Mucosa of rectum (tissue), 2 donors: ENCODE data around the gene SSBP4.
A peak's percentile ranks its signal among the peaks of the same experiment; 100 is the strongest.

Experiments used
- H3K27ac ChIP-seq, 2 donors: one replicate each; pipeline ENCODE4 v1.7.0; 2013; ENCODE audit warnings: inconsistent platforms in 2 of 2, low read depth in 2 of 2, low read length in 2 of 2
- H3K27me3 ChIP-seq, 2 donors: one replicate each; pipeline ENCODE4 v1.7.0; 2013; ENCODE audit warnings: low read length in 2 of 2; ENCODE audit not compliant: control insufficient read depth in 2 of 2, insufficient read depth in 2 of 2
- H3K36me3 ChIP-seq, 2 donors: one replicate each; pipeline ENCODE4 v1.7.0; 2013; ENCODE audit warnings: low read length in 2 of 2; ENCODE audit not compliant: control insufficient read depth in 2 of 2, insufficient read depth in 2 of 2
- H3K4me1 ChIP-seq, 2 donors: one replicate each; pipeline ENCODE4 v1.7.0; 2013; ENCODE audit warnings: low read length in 2 of 2, mild to moderate bottlenecking in 1 of 2; ENCODE audit not compliant: control insufficient read depth in 2 of 2, insufficient read depth in 2 of 2
- H3K4me3 ChIP-seq, 2 donors: one replicate each; pipeline ENCODE4 v1.7.0; 2013; ENCODE audit warnings: low read length in 2 of 2
- H3K9ac ChIP-seq, 2 donors: one replicate each; pipeline ENCODE4 v1.7.0; 2013; ENCODE audit warnings: low read length in 2 of 2, low read depth in 1 of 2, mild to moderate bottlenecking in 1 of 2
- H3K9me3 ChIP-seq, 2 donors: one replicate each; pipeline ENCODE4 v1.7.0; 2013; ENCODE audit warnings: low read length in 2 of 2; ENCODE audit not compliant: control insufficient read depth in 2 of 2
- donor health status: healthy.
- donor health status: Normal muscosa, but diverticular disease.

Gene SSBP4

DNA sequence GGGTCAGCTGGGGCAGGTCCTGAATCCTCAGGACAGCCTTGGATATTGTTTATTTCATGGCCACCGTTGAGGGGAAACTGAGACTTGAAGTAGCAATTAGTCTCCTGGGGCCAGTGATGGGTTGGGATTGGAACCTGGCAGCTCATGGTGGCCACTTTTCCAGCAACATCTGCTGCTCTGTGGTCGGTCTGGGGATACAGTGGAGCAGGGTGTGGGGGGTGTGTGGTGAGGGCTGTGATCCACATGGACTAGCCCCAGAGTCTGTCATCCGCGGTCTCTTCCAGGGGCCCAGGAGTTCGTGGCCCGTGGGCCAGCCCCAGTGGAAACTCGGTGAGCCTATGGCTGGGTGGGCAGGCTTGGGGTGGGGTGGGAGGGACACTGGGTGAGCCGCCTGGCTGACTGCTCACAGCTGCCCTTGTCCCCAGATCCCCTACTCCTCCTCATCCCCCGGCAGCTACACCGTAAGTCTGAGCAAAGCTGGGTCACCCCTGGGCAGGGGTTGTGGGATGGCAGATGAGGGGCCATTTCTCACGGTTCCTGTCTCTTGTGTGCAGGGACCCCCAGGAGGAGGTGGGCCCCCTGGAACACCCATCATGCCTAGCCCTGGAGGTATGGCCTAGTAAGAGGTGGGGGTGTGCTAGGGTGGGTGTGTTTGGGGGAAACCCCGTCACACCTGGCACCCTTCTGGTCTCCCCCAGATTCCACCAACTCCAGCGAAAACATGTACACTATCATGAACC is 13.2 kb downstream of the SSBP4 start:
- Histone ChIP-seq H3K4me1 (peaks cover 9 to 10% of the 10 kb centered on the region in 2 donors), H3K27ac (peak overlapping the region in 1 of 2 donors; percentile 32), H3K36me3 (no peaks in the 10 kb centered on the region), H3K27me3 (no peaks in the 10 kb centered on the region), H3K9me3 (no peaks in the 10 kb centered on the region), H3K9ac (no peak overlapping the region), H3K4me3 (peak overlapping the region; percentile 23 to 50)

DNA sequence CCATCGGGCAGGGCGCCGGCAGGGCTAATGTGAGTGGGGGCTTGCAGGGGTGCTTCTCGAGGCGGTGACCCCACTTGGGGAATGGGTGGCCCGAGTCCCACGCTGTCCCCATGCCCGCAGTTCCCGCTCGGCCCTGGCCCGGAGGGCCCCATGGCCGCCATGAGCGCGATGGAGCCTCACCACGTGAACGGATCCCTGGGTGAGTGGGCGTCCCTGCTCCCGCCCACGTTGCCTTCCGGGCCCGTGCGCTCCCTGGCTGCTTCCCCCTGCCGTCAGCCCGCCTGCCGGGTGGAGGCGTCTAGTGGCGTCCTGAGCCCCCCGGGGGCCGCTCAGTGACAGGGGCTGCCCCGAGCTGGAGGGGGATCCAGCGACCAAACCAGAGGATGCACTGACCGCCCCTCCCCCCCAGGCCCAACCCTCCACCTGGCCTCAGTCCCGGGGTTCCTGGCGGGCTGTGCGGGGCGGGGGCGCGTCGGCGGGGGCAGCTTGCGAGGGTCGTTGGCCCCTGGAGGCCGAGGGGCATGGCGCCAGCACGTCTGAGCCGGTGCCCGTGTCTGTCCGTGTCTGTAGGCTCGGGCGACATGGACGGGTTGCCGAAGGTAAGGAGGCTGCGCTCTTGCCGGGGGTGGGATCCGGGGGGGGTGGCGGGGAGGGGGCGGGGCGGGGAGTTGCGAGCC is 14.0 kb downstream of the SSBP4 start:
- peak overlapping the region; percentile 23 to 50 for H3K4me3 ChIP-seq
- no peaks in the 10 kb centered on the region for H3K27me3 ChIP-seq
- H3K9me3 ChIP-seq = no peaks in the 10 kb centered on the region
- no peak overlapping the region for H3K9ac ChIP-seq
- H3K36me3 ChIP-seq = no peaks in the 10 kb centered on the region
- H3K4me1 ChIP-seq = peaks cover 11 to 15% of the 10 kb centered on the region in 2 donors
- H3K27ac ChIP-seq = peak overlapping the region in 1 of 2 donors; percentile 32

DNA sequence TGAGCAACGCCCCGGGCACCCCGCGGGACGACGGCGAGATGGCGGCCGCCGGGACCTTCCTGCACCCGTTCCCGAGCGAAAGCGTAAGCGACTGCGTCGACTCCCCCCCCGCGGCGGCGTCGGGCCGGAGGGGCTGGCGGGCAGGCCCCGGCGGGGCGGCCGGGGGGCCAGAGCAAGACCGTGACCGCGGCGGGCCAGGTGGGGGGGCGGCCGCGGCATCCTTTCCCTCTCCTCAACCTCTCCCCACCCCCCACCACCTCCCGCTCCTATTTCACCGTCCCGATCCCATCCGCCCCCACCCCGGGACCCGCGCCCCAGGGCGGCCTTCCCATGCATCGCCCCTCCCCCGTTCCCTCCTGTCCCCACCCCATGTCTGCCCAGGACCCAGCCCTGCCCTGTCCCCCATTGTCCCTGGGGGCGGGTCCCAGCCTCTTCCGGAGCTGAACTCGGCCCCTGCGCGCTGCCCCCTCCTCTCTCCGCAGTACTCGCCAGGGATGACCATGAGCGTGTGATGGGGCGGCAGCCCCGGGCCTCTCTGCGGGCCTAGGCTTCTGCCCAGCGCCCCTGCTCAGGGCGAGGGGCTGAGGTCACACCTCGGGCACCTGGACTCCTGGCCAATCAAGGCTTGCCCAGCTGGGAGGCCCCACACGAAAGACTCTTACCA is 14.7 kb downstream of the SSBP4 start:
- no peak overlapping the region for H3K4me3 ChIP-seq
- H3K9me3 ChIP-seq = no peaks in the 10 kb centered on the region
- H3K27ac ChIP-seq = no peak overlapping the region
- H3K9ac ChIP-seq = no peak overlapping the region
- no peaks in the 10 kb centered on the region for H3K36me3 ChIP-seq
- peaks cover 14 to 21% of the 10 kb centered on the region in 2 donors for H3K4me1 ChIP-seq
- no peaks in the 10 kb centered on the region for H3K27me3 ChIP-seq

DNA sequence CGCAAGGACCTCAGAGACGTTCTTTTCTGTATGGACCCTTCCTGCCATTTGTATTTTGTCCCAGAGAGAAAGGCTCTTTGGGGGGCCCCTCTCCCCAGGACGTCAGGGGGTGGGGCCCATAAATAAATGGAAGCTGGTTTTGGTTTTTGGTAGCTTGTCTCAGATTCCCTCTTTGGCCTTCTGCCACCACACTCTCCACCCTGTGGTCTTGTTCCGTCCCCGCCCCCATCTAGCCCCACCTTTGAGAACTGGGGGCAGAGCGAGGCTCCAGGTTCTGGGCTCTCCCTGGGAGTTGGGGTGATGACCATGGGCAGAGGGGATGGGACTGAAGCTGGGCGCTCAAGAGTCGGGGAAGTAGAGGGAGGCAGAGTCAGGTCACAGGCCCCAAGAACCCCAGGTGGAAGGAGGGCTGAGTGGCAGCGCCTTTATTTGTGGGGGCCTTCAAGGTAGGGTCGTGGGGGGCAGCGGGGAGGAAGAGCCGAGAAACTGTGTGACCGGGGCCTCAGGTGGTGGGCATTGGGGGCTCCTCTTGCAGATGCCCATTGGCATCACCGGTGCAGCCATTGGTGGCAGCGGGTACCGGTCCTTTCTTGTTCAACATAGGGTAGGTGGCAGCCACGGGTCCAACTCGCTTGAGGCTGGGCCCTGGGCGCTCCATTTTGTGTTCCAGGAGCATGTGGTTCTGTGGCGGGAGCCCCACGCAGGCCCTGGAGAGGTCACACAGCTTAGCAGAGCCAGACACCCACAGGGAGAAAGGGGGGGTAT is 15.4 kb downstream of the SSBP4 start:
- Histone ChIP-seq H3K9ac (no peak overlapping the region), H3K4me1 (peaks cover 12 to 19% of the 10 kb centered on the region in 2 donors), H3K4me3 (no peak overlapping the region), H3K27ac (no peak overlapping the region), H3K9me3 (no peaks in the 10 kb centered on the region), H3K36me3 (no peaks in the 10 kb centered on the region), H3K27me3 (no peaks in the 10 kb centered on the region)

DNA sequence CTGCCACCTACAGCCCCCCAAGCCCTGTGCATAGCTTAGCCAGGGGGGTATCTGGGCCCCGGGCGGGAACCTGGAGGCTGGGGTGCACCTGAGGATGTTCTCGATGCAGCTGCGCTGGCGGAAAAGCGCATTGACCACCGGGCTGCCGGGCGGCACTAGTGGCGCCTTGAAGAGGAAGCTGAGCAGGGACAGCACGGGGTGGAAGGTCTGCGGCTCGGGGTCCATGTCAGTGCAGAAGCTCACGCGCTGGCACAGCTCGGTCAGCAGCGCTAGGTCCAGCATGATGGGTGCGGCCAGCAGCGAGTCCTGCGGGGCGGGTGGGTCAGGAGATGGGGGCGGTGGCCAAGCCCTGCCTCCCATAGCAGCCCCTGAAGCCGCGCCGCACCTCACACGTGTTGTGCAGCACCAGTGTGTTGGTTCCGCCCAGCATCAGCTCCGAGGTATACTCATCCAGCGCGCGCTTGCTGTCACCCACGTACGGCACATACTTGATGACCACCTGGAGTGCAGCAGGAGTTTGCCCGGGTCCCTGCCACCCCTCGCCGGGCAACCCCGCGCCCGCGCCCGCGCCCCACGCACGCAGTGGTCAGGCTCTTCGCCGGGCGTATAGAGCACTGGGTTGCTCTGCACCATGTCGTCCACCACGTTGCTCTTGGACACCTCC is 16.1 kb downstream of the SSBP4 start:
- H3K9me3 ChIP-seq = no peaks in the 10 kb centered on the region
- no peaks in the 10 kb centered on the region for H3K36me3 ChIP-seq
- H3K27ac ChIP-seq = no peak overlapping the region
- H3K4me1 ChIP-seq = peaks cover 8 to 16% of the 10 kb centered on the region in 2 donors
- H3K4me3 ChIP-seq = no peak overlapping the region
- H3K9ac ChIP-seq = no peak overlapping the region
- no peaks in the 10 kb centered on the region for H3K27me3 ChIP-seq

DNA sequence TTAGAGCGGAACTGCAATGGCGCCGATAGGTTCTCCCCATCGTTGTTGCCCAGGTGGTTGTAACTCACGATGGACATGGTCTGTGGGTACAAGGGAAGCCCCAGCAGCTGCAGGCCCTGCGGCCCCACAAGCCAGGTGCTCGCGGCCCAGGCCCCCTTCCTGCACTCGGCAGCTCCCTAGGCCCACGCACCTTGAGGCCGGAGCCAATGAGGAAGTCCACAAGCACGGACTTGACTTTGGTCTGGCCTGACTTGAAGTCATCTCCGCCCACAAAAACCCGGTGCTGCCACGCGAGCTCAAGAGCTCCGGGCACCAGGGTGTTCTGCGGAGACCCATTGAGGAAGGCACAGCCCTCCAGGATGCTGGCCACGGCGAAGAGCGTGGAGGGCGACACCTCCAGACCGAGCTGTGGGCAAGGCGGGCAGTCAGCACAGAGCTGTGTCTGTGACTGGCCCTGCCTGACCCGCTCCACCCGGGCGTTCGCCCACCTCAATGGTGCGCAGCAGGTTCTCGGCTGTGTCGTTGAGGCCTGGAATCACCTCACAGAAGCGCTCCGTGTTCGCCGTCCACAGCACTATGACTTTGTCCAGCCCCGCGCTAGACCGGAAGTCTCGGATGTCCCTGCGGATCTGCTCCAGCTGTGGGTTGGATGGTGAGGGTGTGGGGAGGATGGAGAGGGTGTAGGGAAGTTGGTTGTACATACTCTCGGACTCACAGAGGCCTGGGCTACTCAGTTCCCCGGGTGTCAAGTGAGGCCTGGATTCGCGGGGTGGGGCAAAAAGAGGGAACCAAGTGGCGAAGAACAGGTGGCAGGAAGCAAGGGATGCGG is 16.9 kb downstream of the SSBP4 start:
- H3K27ac ChIP-seq = no peak overlapping the region
- peaks cover 8 to 16% of the 10 kb centered on the region in 2 donors for H3K4me1 ChIP-seq

DNA sequence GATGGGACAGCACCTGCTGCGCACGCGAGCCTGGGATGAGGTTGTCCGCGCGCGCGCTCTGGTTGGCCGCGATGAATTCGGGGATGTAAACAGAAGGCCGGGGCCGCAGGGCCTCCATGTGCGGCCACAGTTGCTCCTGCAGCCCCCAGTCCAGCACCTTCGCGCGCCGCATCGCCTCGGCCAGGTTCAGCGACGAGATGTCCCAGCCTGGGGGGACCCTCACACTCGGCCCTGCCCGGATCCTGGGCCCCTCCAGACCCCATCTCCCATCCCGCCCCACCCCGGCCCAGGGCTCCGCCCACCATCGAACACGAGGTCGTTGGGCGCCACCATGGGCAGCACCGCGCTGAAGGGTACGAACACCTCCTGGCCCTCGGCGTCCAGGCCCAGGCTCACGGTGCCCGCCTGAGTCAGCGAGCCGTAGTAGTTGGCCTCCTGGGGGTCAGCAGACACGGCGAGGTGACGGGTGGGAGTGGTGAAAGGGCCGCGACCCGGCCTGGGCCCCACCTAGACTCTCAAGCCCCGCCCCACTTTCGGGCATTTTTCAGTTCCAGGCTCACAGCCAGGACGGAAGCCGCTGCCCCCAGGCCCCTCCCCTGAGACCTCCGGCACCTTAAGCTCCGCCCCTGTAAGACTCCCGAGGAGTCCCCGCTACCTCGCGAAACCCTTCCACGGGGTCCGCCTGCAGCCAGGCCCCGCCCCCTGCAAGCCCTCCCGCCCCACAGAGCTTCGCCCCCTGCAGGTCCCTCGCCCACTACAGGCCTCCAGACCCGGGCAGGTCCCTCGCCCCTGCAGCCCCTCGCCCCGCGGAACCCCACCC is 17.7 kb downstream of the SSBP4 start:
- Histone ChIP-seq H3K27ac (no peak overlapping the region), H3K36me3 (no peaks in the 10 kb centered on the region), H3K9ac (no peak overlapping the region), H3K27me3 (no peaks in the 10 kb centered on the region), H3K4me3 (peak overlapping the region; percentile 44 to 54), H3K4me1 (peaks cover 8 to 16% of the 10 kb centered on the region in 2 donors), H3K9me3 (no peaks in the 10 kb centered on the region)

More for the DNA sequence above, 16.9 kb downstream of the SSBP4 start:
- no peaks in the 10 kb centered on the region for H3K9me3 ChIP-seq
- H3K36me3 ChIP-seq = no peaks in the 10 kb centered on the region
- H3K27me3 ChIP-seq = no peaks in the 10 kb centered on the region
- no peak overlapping the region for H3K4me3 ChIP-seq
- H3K9ac ChIP-seq = no peak overlapping the region

DNA sequence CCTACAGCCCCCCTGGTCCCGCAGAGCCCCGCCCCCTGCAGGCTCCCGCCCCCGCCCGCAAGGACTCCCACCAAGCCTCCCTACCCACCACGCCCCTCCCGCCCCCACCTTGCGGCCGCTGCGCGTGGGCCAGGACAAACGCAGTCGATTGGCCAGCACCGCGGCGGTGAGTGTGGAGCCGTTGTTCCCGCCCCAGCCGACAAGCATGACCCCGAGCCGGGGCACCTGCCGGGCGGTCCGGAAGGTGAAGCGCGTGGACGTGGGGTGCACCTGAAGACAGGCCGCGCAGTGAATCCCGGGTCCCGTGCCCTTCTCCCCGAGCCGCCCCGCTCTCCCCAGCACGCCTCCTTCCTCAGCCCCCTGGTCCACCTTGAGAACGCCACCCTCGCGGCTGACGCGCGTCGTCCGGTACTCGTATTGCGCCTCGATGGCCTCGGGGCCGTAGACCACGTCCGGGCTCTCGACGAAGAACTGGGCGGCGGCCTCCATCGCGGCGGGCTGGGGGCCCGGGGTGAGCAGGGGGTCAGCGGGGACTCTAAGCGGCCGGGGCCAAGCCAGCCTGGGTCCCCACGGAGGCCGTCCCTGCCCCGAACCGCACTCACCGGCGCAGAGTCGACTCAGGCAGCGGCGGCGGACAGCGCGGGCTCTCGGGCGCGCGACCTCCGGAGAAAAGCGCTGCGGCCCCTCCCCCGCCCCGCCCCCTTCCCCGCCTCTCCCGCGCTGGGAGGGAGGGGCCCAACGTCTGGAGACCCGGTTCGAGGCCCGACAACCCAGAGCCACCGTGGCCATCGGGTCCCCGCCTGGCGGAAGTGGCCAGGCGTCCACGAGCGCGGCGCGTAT is 18.5 kb downstream of the SSBP4 start, which contains the start of gene ISYNA1:
Gene ISYNA1 (minus strand): TSS at position 643 of the 840 bp plus-strand sequence. CDS start 154 bp downstream, at position 489.
- Histone ChIP-seq H3K9ac (peak within 1 kb of the TSS in 1 of 2 donors; percentile 43), H3K9me3 (no peaks in the 10 kb centered on the region), H3K36me3 (no peaks in the 10 kb centered on the region), H3K4me3 (peak within 1 kb of the TSS; percentile 54 to 60), H3K27ac (peak within 1 kb of the TSS in 1 of 2 donors; percentile 48), H3K27me3 (no peaks in the 10 kb centered on the region), H3K4me1 (peaks cover 8 to 16% of the 10 kb centered on the region in 2 donors)
